GM23248 (cell line): ENCODE data around the gene MAML2. TPM values are rescaled to one million over a fixed set of nuclear protein-coding genes. Genes with fewer than 3 reads are reported as not detected.

Source experiments
- DNase-seq: peaks from one replicate; pipeline ENCODE4 v3.0.0-alpha.2; 2015
- H2AFZ ChIP-seq: fragments of 200-600 bp; sonication (generic); 2 replicates; pipeline ENCODE4 v1.6.1; 2016; ENCODE audit warnings: antibody characterized with exemption
- H3F3A ChIP-seq: fragments of 200-600 bp; sonication (generic); 2 replicates; pipeline ENCODE4 v1.6.1; 2016; ENCODE audit warnings: mild to moderate bottlenecking, antibody characterized with exemption, mixed run types; ENCODE audit not compliant: insufficient read depth
- H3K27ac ChIP-seq: fragments of 200-600 bp; sonication (generic); 2 replicates; pipeline ENCODE4 v1.5.1; 2016; ENCODE audit warnings: mild to moderate bottlenecking
- H3K27me3 ChIP-seq: fragments of 200-600 bp; sonication (generic); replicated peaks from 2 replicates; pipeline ENCODE4 v1.6.1; 2016; ENCODE audit warnings: mild to moderate bottlenecking; ENCODE audit not compliant: insufficient read depth
- H3K36me3 ChIP-seq: fragments of 200-600 bp; sonication (generic); 2 replicates; pipeline ENCODE4 v1.6.1; 2016; ENCODE audit warnings: low read depth, mild to moderate bottlenecking
- H3K4me1 ChIP-seq: fragments of 200-600 bp; sonication (generic); 2 replicates; pipeline ENCODE4 v1.6.1; 2016; ENCODE audit warnings: mild to moderate bottlenecking; ENCODE audit not compliant: insufficient read depth
- H3K4me2 ChIP-seq: fragments of 200-600 bp; sonication (generic); one replicate; pipeline ENCODE4 v1.6.1; 2016; ENCODE audit warnings: mild to moderate bottlenecking; ENCODE audit not compliant: unreplicated experiment
- H3K4me3 ChIP-seq: fragments of 200-600 bp; sonication (generic); 2 replicates; pipeline ENCODE4 v1.5.1; 2016; ENCODE audit warnings: mild to moderate bottlenecking
- H3K79me2 ChIP-seq: fragments of 200-600 bp; sonication (generic); 2 replicates; pipeline ENCODE4 v1.6.1; 2016; ENCODE audit warnings: mild to moderate bottlenecking; ENCODE audit not compliant: insufficient read depth
- H3K9ac ChIP-seq: fragments of 200-600 bp; sonication (generic); 2 replicates; pipeline ENCODE4 v1.6.1; 2016; ENCODE audit warnings: mild to moderate bottlenecking
- H3K9me2 ChIP-seq: fragments of 200-600 bp; sonication (generic); 2 replicates; pipeline ENCODE4 v1.6.1; 2016; ENCODE audit warnings: mixed run types, mild to moderate bottlenecking, moderate library complexity; ENCODE audit not compliant: insufficient read depth
- H3K9me3 ChIP-seq: fragments of 200-600 bp; sonication (generic); one replicate; pipeline ENCODE4 v1.6.1; 2017; ENCODE audit warnings: low read depth
- H4K20me1 ChIP-seq: fragments of 200-600 bp; sonication (generic); 2 replicates; pipeline ENCODE4 v1.6.0; 2016; ENCODE audit not compliant: insufficient read depth
- EZH2 ChIP-seq: fragments of 200-600 bp; sonication (generic); IDR thresholded peaks from 2 replicates; pipeline ENCODE4 v1.6.1; 2018; ENCODE audit warnings: antibody characterized with exemption, mild to moderate bottlenecking; ENCODE audit not compliant: insufficient read depth, poor library complexity, severe bottlenecking
- EZH2phosphoT487 ChIP-seq: fragments of 200-600 bp; sonication (generic); IDR thresholded peaks from 2 replicates; pipeline ENCODE4 v1.6.1; 2018; ENCODE audit warnings: antibody characterized with exemption, moderate library complexity, mild to moderate bottlenecking, low read depth; ENCODE audit not compliant: insufficient read depth
- WGBS, 2 experiments: methylation state at CpG; one replicate each; pipeline ENCODE4 v1.1.6; 2015 to 2017; ENCODE audit warnings: low lambda C conversion rate in 2 of 2, low coverage in 1 of 2; ENCODE audit errors: missing lambda C conversion rate in 2 of 2; 5-methylcytosine and 5-hydroxymethylcytosine counted together
- in situ Hi-C: fragments of 300-500 bp; cut with MboI; formaldehyde crosslinking; loops from 2 replicates; pipeline ENCODE4 v1.15.0; 2020
- polyA plus RNA-seq: library from polyadenylated mRNA; unstranded; fragments of >200 nt; fragmentation: Nextera tagmentation; extraction: Ambion mirVana; gene quantifications from 2 replicates; pipeline ENCODE4 v1.2.1, GENCODE V29; 2016
- total RNA-seq: library from RNA; depleted of rRNA; stranded (reverse); fragments of >200 nt; shearing (Covaris generic); gene quantifications from 2 replicates; pipeline ENCODE4 v1.2.3, GENCODE V29; 2014

Gene MAML2
- total and polyA plus RNA-seq, 2 experiments from 2014 or later: 7.4 to 23.7 TPM

GRCh38 chr11:96333191-96333719 lies 9.7 kb downstream of the MAML2 start:
- peak overlapping the region; percentile 58 for H3K4me2 ChIP-seq
- peak overlapping the region; percentile 58 for H3K9ac ChIP-seq
- H3K36me3 ChIP-seq: peaks cover 9% of the 10 kb centered on the region; the same call in 1 of the 2 replicates
- WGBS, 2 experiments: 0 to 2% methylated on average over 4 of the region's 4 CpGs
- no peaks in the 10 kb centered on the region; the same call in 1 of the 2 replicates for H4K20me1 ChIP-seq
- peak; percentile 82 for DNase-seq
- TF ChIP-seq EZH2: no peak
- TF ChIP-seq EZH2phosphoT487: no peak
- no peaks in the 10 kb centered on the region for H3K9me3 ChIP-seq
- H3K27ac ChIP-seq: peak overlapping the region; percentile 77
- peaks cover 56% of the 10 kb centered on the region for H3F3A ChIP-seq
- H2AFZ ChIP-seq: no peak overlapping the region
- peaks cover 74% of the 10 kb centered on the region for H3K4me1 ChIP-seq
- in situ Hi-C loops: no loop called here
- H3K27me3 ChIP-seq: no peaks in the 10 kb centered on the region
- H3K79me2 ChIP-seq: peaks cover 100% of the 10 kb centered on the region
- no peaks in the 10 kb centered on the region for H3K9me2 ChIP-seq
- H3K4me3 ChIP-seq: peak overlapping the region; percentile 49

- no peaks in the 10 kb centered on the region for H3K9me2 ChIP-seq
- peaks cover 64% of the 10 kb centered on the region for H3K4me1 ChIP-seq
- H3K4me3 ChIP-seq: peak overlapping the region; percentile 49
- in situ Hi-C loops: no loop called here
- no peaks in the 10 kb centered on the region for H3K9me3 ChIP-seq
- no peak for TF ChIP-seq EZH2phosphoT487
- no peak for TF ChIP-seq EZH2
- H3K79me2 ChIP-seq: peaks cover 100% of the 10 kb centered on the region
- H3K27me3 ChIP-seq: no peaks in the 10 kb centered on the region
- peak overlapping the region; percentile 77 for H3K27ac ChIP-seq
- H3K36me3 ChIP-seq: peaks cover 9% of the 10 kb centered on the region; the same call in 1 of the 2 replicates
- H2AFZ ChIP-seq: no peak overlapping the region
- H4K20me1 ChIP-seq: no peaks in the 10 kb centered on the region
- 71 to 75% methylated on average over 8 of the region's 8 CpGs for WGBS, 2 experiments
- peak; percentile 30 for DNase-seq
- H3K4me2 ChIP-seq: peak overlapping the region; percentile 58
- peak overlapping the region; percentile 58 for H3K9ac ChIP-seq
- H3F3A ChIP-seq: peaks cover 49% of the 10 kb centered on the region
Observed at GRCh38 chr11:96332126-96332771, 10.7 kb downstream of the MAML2 start.

GRCh38 chr11:96331699-96332116 lies 11.3 kb downstream of the MAML2 start:
- Histone ChIP-seq H3K4me1 (peaks cover 63% of the 10 kb centered on the region), H3K27ac (peak overlapping the region; percentile 77), H3K79me2 (peaks cover 100% of the 10 kb centered on the region), H3K9me3 (no peaks in the 10 kb centered on the region), H3K9me2 (no peaks in the 10 kb centered on the region), H3K27me3 (no peaks in the 10 kb centered on the region), H3K9ac (no peak overlapping the region), H4K20me1 (no peaks in the 10 kb centered on the region), H3F3A (peaks cover 47% of the 10 kb centered on the region), H2AFZ (no peak overlapping the region), H3K4me3 (no peak overlapping the region), H3K4me2 (peak overlapping the region; percentile 58), H3K36me3 (peaks cover 9% of the 10 kb centered on the region; the same call in 1 of the 2 replicates)
- in situ Hi-C loops: no loop called here
- TF ChIP-seq EZH2 (no peak), EZH2phosphoT487 (no peak)
- WGBS, 2 experiments: 97 to 99% methylated on average over 7 of the region's 7 CpGs
- peak; percentile 40 for DNase-seq

GRCh38 chr11:96330511-96330859 lies 12.5 kb downstream of the MAML2 start:
- no peak overlapping the region for H2AFZ ChIP-seq
- in situ Hi-C loops: no loop called here
- H3K9me3 ChIP-seq: no peaks in the 10 kb centered on the region
- no peak overlapping the region for H3K4me2 ChIP-seq
- no peak overlapping the region for H3K27ac ChIP-seq
- no peak overlapping the region for H3K9ac ChIP-seq
- no peaks in the 10 kb centered on the region for H3K9me2 ChIP-seq
- peaks cover 100% of the 10 kb centered on the region for H3K79me2 ChIP-seq
- H3K36me3 ChIP-seq: peaks cover 4% of the 10 kb centered on the region; the same call in 1 of the 2 replicates
- no peak for TF ChIP-seq EZH2
- TF ChIP-seq EZH2phosphoT487: no peak
- no peaks in the 10 kb centered on the region for H3K27me3 ChIP-seq
- H3K4me1 ChIP-seq: peaks cover 66% of the 10 kb centered on the region
- H4K20me1 ChIP-seq: no peaks in the 10 kb centered on the region
- H3F3A ChIP-seq: peaks cover 53% of the 10 kb centered on the region
- 97 to 98% methylated on average over 4 of the region's 4 CpGs for WGBS, 2 experiments
- H3K4me3 ChIP-seq: no peak overlapping the region
- no peak for DNase-seq
